Smooth muscle cell (in vitro differentiated cells): ENCODE results near the gene AKAP9. TPM values are rescaled to one million over a fixed set of nuclear protein-coding genes. Genes with fewer than 3 reads are reported as not detected.
A peak's percentile ranks its signal among the peaks of the same experiment; 100 is the strongest.

Source experiments
- DNase-seq: peaks from one replicate; lab custom pipeline; 2025; ENCODE audit not compliant: unreplicated experiment; lab: John Stamatoyannopoulos, UW
- H2AFZ ChIP-seq: fragments of 200-600 bp; sonication (generic); 2 replicates; pipeline ENCODE4 v1.6.0; 2016; ENCODE audit warnings: antibody characterized with exemption, low read depth, mild to moderate bottlenecking
- H3F3A ChIP-seq: fragments of 200-600 bp; sonication (generic); 2 replicates; pipeline ENCODE4 v1.6.0; 2017; ENCODE audit warnings: antibody characterized with exemption, low read depth
- H3K27ac ChIP-seq: fragments of 200-600 bp; sonication (generic); 2 replicates; pipeline ENCODE4 v1.5.1; 2016; ENCODE audit warnings: low read depth, mild to moderate bottlenecking
- H3K27me3 ChIP-seq: fragments of 200-600 bp; sonication (generic); 2 replicates; pipeline ENCODE4 v1.6.1; 2016; ENCODE audit warnings: low read depth, mild to moderate bottlenecking
- H3K36me3 ChIP-seq: fragments of 200-600 bp; sonication (generic); 2 replicates; pipeline ENCODE4 v1.5.1; 2016; ENCODE audit warnings: low read depth
- H3K4me1 ChIP-seq: fragments of 200-600 bp; sonication (generic); 2 replicates; pipeline ENCODE4 v1.5.1; 2016; ENCODE audit warnings: low read depth
- H3K4me2 ChIP-seq: fragments of 200-600 bp; sonication (generic); 2 replicates; pipeline ENCODE4 v1.6.0; 2016; ENCODE audit warnings: mild to moderate bottlenecking
- H3K4me3 ChIP-seq: fragments of 200-600 bp; sonication (generic); 2 replicates; pipeline ENCODE4 v1.5.1; 2016; ENCODE audit warnings: mild to moderate bottlenecking
- H3K79me2 ChIP-seq: fragments of 200-600 bp; sonication (generic); 2 replicates; pipeline ENCODE4 v1.6.0; 2016; ENCODE audit warnings: low read depth, mild to moderate bottlenecking
- H3K9ac ChIP-seq: fragments of 200-600 bp; sonication (generic); 2 replicates; pipeline ENCODE4 v1.6.0; 2016; ENCODE audit warnings: low read depth
- H3K9me3 ChIP-seq: fragments of 200-600 bp; sonication (generic); replicated peaks from 2 replicates; pipeline ENCODE4 v1.5.1; 2016; ENCODE audit warnings: low read depth
- H4K20me1 ChIP-seq: fragments of 200-600 bp; sonication (generic); 2 replicates; pipeline ENCODE4 v1.6.0; 2016; ENCODE audit warnings: low read depth
- WGBS: methylation state at CpG from one replicate; pipeline ENCODE4 v1.1.7; 2016; ENCODE audit warnings: low lambda C conversion rate; 5-methylcytosine and 5-hydroxymethylcytosine counted together
- polyA plus RNA-seq: library from polyadenylated mRNA; unstranded; fragments of >200 nt; fragmentation: Nextera tagmentation; extraction: Ambion mirVana; gene quantifications from 2 replicates; pipeline ENCODE4 v1.2.1, GENCODE V29; 2016
- total RNA-seq: library from RNA; depleted of rRNA; stranded (reverse); fragments of >200 nt; gene quantifications from 2 replicates; pipeline ENCODE4 v1.2.3, GENCODE V29; 2014
- TF ChIP-seq, protein P1 (sequence below): fragments of 200-600 bp; sonication (generic); IDR thresholded peaks from 2 replicates; pipeline ENCODE4 v1.5.1; 2017; ENCODE audit warnings: borderline replicate concordance, mild to moderate bottlenecking, antibody characterized with exemption; ENCODE audit not compliant: insufficient read depth, poor library complexity, severe bottlenecking

Gene AKAP9
- total and polyA plus RNA-seq, 2 experiments from 2014 or later = 41.7 to 57.8 TPM

- Histone ChIP-seq H3K9ac (peak overlapping the region; percentile 99), H4K20me1 (peaks cover 50% of the 10 kb centered on the region), H3K4me1 (peaks cover 18% of the 10 kb centered on the region), H3K27me3 (no peaks in the 10 kb centered on the region), H3K9me3 (no peaks in the 10 kb centered on the region), H3K79me2 (peaks cover 54% of the 10 kb centered on the region), H3F3A (peaks cover 18% of the 10 kb centered on the region), H3K4me2 (peak overlapping the region; percentile 96), H3K4me3 (peak overlapping the region; percentile 89), H3K36me3 (peaks cover 10% of the 10 kb centered on the region), H3K27ac (peak overlapping the region; percentile 99), H2AFZ (peak overlapping the region; percentile 98)
- peak; percentile 75 for DNase-seq
- TF ChIP-seq, protein P1, sequence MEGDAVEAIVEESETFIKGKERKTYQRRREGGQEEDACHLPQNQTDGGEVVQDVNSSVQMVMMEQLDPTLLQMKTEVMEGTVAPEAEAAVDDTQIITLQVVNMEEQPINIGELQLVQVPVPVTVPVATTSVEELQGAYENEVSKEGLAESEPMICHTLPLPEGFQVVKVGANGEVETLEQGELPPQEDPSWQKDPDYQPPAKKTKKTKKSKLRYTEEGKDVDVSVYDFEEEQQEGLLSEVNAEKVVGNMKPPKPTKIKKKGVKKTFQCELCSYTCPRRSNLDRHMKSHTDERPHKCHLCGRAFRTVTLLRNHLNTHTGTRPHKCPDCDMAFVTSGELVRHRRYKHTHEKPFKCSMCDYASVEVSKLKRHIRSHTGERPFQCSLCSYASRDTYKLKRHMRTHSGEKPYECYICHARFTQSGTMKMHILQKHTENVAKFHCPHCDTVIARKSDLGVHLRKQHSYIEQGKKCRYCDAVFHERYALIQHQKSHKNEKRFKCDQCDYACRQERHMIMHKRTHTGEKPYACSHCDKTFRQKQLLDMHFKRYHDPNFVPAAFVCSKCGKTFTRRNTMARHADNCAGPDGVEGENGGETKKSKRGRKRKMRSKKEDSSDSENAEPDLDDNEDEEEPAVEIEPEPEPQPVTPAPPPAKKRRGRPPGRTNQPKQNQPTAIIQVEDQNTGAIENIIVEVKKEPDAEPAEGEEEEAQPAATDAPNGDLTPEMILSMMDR = peak; percentile 80
- WGBS = under 1% methylated on average over 42 of the region's 42 CpGs
These were observed 193.1 kb downstream of the AKAP9 start for GRCh38 chr7:92133737-92134270.

DNA sequence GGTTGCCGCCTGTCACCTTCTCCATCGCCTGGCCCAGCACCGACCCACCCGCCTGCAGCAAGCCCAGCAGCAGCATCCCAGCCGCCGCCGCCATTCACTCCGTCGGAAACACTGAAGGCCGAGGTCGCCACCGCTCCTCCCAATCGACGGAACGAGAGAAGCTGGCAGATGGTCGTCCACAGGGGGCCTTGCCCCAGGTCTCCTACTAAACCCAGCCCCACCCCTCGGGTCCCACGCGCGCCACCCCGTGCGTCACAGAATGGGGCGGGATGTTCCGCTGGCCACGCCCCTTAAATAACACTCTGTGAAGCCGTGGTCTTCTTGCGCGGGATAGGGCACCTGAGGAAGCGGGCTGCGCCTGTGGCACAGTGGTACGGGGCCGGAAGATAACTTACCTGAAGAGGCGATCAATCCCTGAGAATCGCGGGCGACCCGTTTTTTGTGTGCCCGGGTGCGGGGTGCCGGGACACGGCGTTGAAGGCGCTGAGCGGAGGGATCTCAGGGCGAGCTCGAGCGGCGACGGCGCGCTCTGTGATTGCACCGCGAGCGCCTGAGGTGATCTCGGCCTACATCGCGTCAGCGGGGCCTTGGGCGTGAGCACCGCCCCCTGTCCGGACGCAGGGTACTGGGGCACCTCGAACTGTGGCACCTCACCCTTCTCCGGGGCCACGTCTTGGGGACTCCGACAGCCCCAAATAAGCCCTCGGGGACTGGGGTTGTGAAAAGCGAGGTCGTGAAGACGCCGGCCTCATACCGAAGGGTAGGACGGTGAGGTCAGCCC lies 193.8 kb downstream of the AKAP9 start, which contains the start of gene CYP51A1:
CYP51A1 (minus strand) TSS at position 207 of the 781 bp plus-strand sequence; CDS start at position 94, 113 bp downstream.
- peak within 1 kb of the TSS; percentile 96 for H3K4me2 ChIP-seq
- H3K27me3 ChIP-seq = no peaks in the 10 kb centered on the region
- H3F3A ChIP-seq = peaks cover 18% of the 10 kb centered on the region
- TF ChIP-seq, protein P1 = no peak
- H3K4me3 ChIP-seq = peak within 1 kb of the TSS; percentile 89
- H4K20me1 ChIP-seq = peaks cover 43% of the 10 kb centered on the region
- DNase-seq = peak; percentile 93
- peaks cover 18% of the 10 kb centered on the region for H3K4me1 ChIP-seq
- H3K27ac ChIP-seq = peak within 1 kb of the TSS; percentile 99
- H3K79me2 ChIP-seq = peaks cover 48% of the 10 kb centered on the region
- peak within 1 kb of the TSS; percentile 99 for H3K9ac ChIP-seq
- peaks cover 8% of the 10 kb centered on the region for H3K36me3 ChIP-seq
- H2AFZ ChIP-seq = peak within 1 kb of the TSS; percentile 98
- 1% methylated on average over 73 of the region's 73 CpGs for WGBS
- H3K9me3 ChIP-seq = no peaks in the 10 kb centered on the region

DNA sequence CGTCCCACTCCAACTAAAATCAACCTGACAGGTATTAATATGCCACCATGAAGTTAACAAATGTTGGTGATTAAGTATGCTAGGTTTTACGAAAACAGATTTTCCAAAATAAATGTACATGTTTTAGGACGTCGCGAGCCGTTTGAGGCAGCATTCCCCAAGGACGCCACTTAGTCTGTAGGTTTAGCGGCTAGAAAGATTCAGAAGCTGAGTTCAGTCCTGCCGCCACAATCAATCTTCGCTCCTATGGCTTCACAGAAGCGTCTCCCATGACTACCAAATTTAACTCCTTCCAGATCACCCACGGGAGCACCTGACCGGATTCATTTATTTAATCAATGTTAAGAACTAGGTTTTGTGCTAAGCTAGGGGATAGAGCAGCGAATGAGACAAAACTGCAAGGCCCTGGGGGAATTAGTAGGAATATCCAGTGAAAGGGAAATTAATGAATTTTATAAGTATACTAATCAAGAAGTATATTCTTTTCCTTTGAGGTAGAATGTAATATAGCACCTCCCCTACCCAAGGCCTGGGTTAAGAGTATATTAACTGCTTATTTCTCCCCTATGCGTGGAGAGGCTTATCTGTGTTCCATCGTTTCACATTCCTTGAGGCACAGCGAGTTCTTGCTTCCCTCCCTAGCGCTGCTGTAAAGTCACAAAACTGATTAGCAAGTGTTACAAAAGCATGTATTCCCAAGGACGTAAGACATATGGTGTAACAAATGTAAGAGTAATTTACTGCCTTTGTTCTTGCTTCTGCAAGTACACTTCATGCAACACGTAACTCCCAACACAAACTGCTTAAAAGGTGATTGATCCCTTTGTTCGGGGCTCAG lies 194.6 kb downstream of the AKAP9 start:
- H3K79me2 ChIP-seq = peaks cover 40% of the 10 kb centered on the region
- 6% methylated on average over 21 of the region's 21 CpGs for WGBS
- peak overlapping the region; percentile 99 for H3K9ac ChIP-seq
- TF ChIP-seq, protein P1 = no peak
- peak overlapping the region; percentile 99 for H3K27ac ChIP-seq
- peaks cover 35% of the 10 kb centered on the region for H4K20me1 ChIP-seq
- peak overlapping the region; percentile 89 for H3K4me3 ChIP-seq
- peaks cover 18% of the 10 kb centered on the region for H3F3A ChIP-seq
- peaks cover 18% of the 10 kb centered on the region for H3K4me1 ChIP-seq
- no peaks in the 10 kb centered on the region for H3K27me3 ChIP-seq
- peak overlapping the region; percentile 98 for H2AFZ ChIP-seq
- no peaks in the 10 kb centered on the region for H3K9me3 ChIP-seq
- peak overlapping the region; percentile 96 for H3K4me2 ChIP-seq
- DNase-seq = no peak
- peaks cover 5% of the 10 kb centered on the region for H3K36me3 ChIP-seq
